Measurements from ENCODE around the gene NDUFAF5.

NDUFAF5 gene

GRCh38 chr20:13858871-13859270, 74.0 kb downstream of the NDUFAF5 start:
- FAIRE-seq, result no peak
- TF ChIP-seq POLR2AphosphoS5 (IDR thresholded peaks at IDR 0.05; ENCODE audit: low read depth, low read length), result no peak
- no peak for TF ChIP-seq POLR2A (IDR thresholded peaks at IDR 0.05; ENCODE audit: low read depth, low read length)
- TF ChIP-seq TAF1 (IDR thresholded peaks at IDR 0.05; ENCODE audit: borderline replicate concordance, low read depth, low read length), result no peak
- no peak for DNase-seq (ENCODE audit: insufficient read length)

- TF ChIP-seq POLR2A (IDR thresholded peaks at IDR 0.05; ENCODE audit: low read depth, low read length) (no peak), TAF1 (IDR thresholded peaks at IDR 0.05; ENCODE audit: borderline replicate concordance, low read depth, low read length) (no peak), POLR2AphosphoS5 (IDR thresholded peaks at IDR 0.05; ENCODE audit: low read depth, low read length) (no peak)
- DNase-seq (ENCODE audit: insufficient read length), result no peak
- FAIRE-seq, result no peak
Measured at GRCh38 chr20:13862245-13862644, 77.4 kb downstream of the NDUFAF5 start.

GRCh38 chr20:13863244-13863643, 78.4 kb downstream of the NDUFAF5 start:
- TF ChIP-seq POLR2AphosphoS5 (IDR thresholded peaks at IDR 0.05; ENCODE audit: low read depth, low read length), result no peak
- TF ChIP-seq TAF1 (IDR thresholded peaks at IDR 0.05; ENCODE audit: borderline replicate concordance, low read depth, low read length), result no peak
- no peak for TF ChIP-seq POLR2A (IDR thresholded peaks at IDR 0.05; ENCODE audit: low read depth, low read length)

GRCh38 chr20:13865156-13865555, 80.3 kb downstream of the NDUFAF5 start:
- no peak for FAIRE-seq
- DNase-seq (ENCODE audit: insufficient read length), result no peak
- no peak for TF ChIP-seq TAF1 (IDR thresholded peaks at IDR 0.05; ENCODE audit: borderline replicate concordance, low read depth, low read length)
- no peak for TF ChIP-seq POLR2AphosphoS5 (IDR thresholded peaks at IDR 0.05; ENCODE audit: low read depth, low read length)
- TF ChIP-seq POLR2A (IDR thresholded peaks at IDR 0.05; ENCODE audit: low read depth, low read length), result no peak

More at GRCh38 chr20:13863244-13863643, 78.4 kb downstream of the NDUFAF5 start:
- DNase-seq (ENCODE audit: insufficient read length) (no peak), FAIRE-seq (no peak)

GRCh38 chr20:13865791-13866351, 81.0 kb downstream of the NDUFAF5 start:
- DNase-seq (ENCODE audit: insufficient read length) (no peak), FAIRE-seq (no peak)
- TF ChIP-seq POLR2AphosphoS5 (IDR thresholded peaks at IDR 0.05; ENCODE audit: low read depth, low read length) (no peak), POLR2A (IDR thresholded peaks at IDR 0.05; ENCODE audit: low read depth, low read length) (no peak), TAF1 (IDR thresholded peaks at IDR 0.05; ENCODE audit: borderline replicate concordance, low read depth, low read length) (no peak)

- no peak for TF ChIP-seq POLR2AphosphoS5 (IDR thresholded peaks at IDR 0.05; ENCODE audit: low read depth, low read length)
- TF ChIP-seq POLR2A (IDR thresholded peaks at IDR 0.05; ENCODE audit: low read depth, low read length), result no peak
- no peak for DNase-seq (ENCODE audit: insufficient read length)
- FAIRE-seq, result no peak
Measured at GRCh38 chr20:13868331-13868730, 83.5 kb downstream of the NDUFAF5 start.

GRCh38 chr20:13870170-13870748, 85.4 kb downstream of the NDUFAF5 start:
- TF ChIP-seq POLR2A (IDR thresholded peaks at IDR 0.05; ENCODE audit: low read depth, low read length) (no peak), TAF1 (IDR thresholded peaks at IDR 0.05; ENCODE audit: borderline replicate concordance, low read depth, low read length) (no peak), POLR2AphosphoS5 (IDR thresholded peaks at IDR 0.05; ENCODE audit: low read depth, low read length) (no peak)
- no peak for DNase-seq (ENCODE audit: insufficient read length)

More at GRCh38 chr20:13870170-13870748, 85.4 kb downstream of the NDUFAF5 start:
- no peak for FAIRE-seq
